GM19351 (cell line): ENCODE data around the gene FPR2.

Experiments used
- ATAC-seq: cut with Tn5 transposase; IDR thresholded peaks from one replicate; pipeline ENCODE4 v1.9.1; 2021; ENCODE audit warnings: mild to moderate bottlenecking, moderate library complexity; ENCODE audit not compliant: unreplicated experiment

FPR2 gene

DNA sequence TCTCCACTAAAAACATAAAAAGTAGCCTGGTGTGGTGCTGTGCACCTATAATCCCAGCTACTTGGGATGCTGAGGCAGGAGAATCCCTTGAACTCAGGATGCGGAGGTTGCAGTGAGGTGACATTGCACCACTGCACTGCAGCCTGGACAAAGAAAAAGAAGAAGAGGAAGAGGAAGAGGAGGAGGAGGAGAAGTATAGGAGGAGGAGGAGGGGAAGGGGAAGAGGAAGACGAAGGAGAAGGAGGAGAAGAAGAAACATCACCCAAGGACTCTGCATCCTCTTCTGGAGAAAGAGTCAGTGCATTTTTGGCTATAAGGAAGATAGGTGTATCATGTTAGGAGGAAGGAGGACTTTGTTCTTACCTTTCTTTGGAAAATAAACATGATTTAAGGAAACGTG, 21.0 kb downstream of the FPR2 start:
- ATAC-seq = no peak

DNA sequence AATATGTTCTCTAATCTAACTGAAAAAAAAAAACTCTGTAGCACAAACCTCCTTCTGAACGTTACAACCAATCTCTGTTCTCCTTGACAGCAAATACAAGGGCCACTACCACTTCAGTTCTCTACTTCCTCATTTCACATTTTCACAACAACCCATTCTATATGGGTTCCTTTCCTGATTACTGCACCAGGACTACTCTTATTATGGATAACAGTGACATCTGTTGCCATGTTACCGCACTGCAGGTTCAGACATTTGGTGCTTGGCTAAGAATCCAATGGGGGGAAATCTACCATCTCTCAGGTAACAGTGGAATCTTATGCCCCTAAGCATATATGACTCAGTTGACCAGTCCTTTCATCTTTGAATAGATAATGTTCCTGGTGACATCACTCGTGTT, 22.4 kb downstream of the FPR2 start:
- ATAC-seq = no peak

DNA sequence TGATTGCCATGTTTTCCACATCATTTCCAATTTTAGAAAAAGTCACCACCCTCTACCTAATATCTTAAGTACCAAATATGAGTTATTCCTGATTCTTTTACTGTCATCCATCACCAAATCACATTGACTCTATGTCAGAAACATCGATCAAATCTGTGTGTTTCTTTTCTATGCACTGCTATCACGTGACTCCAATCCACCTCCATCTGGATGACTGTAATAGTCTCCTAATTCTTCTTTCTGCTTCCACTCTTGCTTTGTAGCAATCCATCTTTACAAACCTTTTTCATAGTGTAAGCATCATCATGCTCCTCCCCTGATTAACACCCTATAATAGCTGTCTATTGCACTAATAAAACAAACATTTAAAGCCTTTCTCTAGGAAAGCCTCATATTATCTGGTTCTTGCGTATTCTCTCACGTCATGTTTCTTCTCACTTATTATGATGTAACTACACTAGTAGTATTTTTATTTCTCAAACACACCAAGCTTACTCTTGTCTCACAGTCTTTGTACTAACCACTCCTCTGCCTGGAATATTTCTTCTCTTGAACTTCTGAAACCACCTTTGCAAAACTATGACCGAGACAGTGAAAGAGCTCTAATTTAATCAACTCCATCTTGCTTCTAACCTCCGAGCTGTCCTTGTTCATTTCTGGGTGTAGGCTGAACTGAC, 23.3 kb downstream of the FPR2 start:
- ATAC-seq = no peak

DNA sequence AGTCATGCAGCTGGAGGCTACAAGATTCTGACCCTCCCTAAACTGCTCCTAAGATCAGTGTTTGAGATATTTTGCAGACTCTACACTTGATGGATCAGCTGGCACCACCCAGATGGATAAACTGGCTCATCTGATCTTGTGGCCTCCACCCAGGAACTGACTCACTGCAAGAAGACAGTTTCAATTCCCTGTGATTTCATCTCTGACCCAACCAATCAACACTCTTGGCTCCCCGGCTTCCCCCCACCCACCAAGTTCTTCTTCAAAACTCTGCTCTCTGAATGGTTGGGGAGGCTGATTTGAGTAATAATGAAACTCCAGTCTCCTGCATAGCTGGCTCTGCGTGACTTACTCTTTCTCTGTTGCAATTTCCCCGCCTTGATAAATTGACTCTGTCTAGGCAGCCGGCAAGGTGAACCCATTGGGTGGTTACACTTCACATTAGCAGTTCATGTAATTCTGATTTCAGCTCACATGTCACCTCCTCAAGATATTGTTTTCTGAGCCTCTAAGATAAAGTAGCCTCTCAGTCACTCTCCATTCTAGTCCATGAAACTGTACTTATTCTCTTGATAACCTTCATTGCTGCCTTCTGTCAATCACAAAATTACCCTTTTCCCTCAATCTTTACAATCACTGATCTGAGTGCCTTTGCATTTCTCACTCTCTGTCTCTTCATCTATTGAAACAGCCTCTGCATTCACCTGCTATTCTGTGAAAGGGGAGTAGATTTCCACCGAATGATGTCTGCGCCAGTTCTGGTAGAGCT, 24.1 kb downstream of the FPR2 start:
- no peak for ATAC-seq

DNA sequence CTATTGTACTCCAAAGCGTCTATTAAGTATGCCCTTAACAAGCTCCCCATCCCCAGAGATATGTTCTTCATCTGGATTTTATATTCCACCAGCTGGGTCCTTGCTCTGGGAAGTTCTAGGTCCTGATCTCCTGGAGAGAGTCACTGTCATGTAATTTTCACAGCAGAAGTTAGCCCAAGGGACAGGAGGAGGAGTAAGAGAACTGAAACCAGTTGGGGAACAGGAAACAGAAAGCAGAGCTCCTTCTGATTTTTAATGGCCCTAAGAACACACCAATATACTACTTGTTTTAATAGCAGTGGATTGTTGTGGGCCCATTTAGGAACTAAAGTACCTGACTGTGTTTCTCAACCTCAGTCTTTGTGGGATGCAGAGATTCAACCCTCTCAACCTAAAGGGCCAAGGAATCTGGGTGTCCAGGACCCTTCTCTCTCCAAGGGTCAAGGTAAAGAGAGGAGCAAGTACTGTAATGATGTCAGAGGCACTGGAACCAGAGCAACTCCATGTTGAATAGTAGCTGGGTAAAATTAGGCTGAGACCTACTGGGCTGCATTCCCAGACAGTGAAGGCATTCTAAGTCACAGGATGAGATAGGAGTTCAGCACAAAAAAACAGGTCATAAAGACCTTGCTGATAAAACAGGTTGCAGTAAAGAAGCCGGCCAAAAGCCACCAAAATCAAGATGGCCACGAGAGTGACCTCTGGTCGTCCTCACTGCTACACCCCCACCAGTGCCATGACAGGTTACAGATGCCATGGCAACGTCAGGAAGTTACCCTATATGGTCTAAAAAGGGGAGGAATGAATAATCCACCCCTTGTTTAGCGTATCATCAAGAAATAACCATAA, 25.9 kb downstream of the FPR2 start:
- no peak for ATAC-seq

- no peak for ATAC-seq
These were observed 27.0 kb downstream of the FPR2 start for GRCh38 chr19:51788029-51788428.

DNA sequence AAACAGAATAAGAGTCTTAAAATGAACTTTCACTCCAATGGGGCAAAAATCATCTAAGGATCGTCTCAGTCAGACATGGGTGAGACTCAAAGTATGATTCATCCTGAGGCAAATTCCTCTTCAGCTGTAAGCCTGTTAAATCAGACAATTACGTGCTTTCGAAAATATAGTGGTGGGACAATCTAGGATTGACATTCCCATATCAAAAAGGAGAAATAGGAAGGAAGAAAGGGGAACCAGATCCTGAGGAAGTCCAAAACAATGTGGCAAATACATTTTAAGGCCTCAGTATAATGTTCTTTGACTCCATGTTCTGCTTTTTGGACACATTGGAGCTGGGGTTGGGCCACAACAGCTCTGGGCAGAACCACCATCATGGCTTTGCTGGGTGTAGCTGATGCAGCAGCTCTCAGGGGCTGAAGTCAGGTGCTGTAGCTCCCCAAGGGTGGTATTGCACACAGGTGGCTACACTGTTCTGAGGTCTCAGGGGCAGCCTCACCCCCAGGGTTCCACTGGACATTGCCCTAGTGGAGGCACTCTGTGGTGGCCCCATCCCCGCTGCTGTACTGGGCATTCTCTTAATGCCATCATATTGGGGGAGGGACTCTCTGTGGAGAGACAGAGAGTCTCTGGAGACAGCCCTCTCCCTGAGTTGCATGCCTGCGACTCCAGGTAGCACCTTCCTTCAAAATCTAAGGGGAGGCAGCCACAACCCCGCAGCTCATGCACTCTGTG, 28.2 kb downstream of the FPR2 start:
- no peak for ATAC-seq

- ATAC-seq = no peak
These were observed 32.0 kb downstream of the FPR2 start for GRCh38 chr19:51792932-51793331.

DNA sequence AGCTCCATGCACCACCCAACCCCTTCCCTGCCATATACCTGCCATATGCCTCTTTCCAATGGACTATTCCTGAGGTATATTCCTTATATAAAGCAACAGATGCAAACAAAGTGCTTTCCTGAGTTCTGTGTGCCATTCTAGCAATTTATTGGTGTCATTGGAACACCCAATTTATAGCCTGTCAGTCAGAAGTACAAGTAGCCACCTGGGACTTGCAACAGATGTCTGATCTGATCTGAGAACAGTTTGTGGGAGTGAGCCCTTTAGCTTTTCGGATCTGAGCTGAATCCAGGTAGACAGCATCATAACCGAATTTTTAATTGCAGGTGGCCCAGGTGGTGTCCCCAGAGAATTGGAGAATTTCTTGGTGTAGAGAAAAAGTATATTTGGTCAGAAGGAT, 33.0 kb downstream of the FPR2 start:
- no peak for ATAC-seq

- no peak for ATAC-seq
These were observed 34.0 kb downstream of the FPR2 start, which contains the start of gene FPR3 for GRCh38 chr19:51794885-51795490. Gene FPR3, plus strand, starts transcription at chr19:51795157. Its CDS starts 28,592 bp downstream, at chr19:51823749.

DNA sequence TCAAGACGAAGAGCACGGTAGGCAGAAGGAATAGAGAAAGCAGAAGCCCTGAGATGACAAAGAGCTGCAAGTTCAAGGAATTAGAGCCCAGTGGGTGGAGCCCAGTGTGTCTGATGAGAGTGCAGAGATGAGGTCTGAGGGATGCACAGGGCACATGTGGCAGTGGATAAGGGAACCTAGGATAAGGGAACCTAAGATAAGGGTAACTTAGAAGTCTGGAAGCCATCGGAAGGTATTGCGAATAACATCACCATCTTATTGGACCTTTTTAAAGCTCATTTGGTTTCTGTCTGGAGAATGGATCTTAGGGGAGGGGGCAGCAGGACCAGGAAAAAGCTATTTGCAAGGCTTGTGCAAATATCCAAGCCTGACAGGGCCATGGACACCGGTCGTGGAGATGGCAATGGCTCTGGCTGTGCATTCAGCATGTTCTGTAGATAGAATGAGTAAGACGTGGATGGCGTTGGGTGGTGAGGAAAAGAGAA, 35.3 kb downstream of the FPR2 start:
- no peak for ATAC-seq

DNA sequence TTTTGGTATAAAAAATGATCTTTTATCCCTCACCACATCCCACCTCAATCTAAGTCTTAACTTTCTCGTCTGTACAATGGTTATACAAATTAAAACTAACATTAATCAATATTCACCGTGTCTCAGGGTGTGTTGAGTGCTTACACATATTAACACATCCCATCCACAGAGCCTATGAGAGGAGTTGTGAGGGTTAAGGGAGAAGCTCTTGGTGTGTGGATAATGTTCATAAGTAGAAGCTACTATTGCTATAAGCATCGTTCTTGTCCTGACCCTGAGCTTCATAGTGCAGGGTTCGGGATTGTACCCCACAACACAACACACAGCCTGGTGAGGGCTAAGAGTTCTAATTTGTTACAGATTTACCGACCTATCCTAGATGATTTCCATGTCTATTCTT, 36.5 kb downstream of the FPR2 start:
- no peak for ATAC-seq

GRCh38 chr19:51798062-51798461, 37.1 kb downstream of the FPR2 start:
- no peak for ATAC-seq

DNA sequence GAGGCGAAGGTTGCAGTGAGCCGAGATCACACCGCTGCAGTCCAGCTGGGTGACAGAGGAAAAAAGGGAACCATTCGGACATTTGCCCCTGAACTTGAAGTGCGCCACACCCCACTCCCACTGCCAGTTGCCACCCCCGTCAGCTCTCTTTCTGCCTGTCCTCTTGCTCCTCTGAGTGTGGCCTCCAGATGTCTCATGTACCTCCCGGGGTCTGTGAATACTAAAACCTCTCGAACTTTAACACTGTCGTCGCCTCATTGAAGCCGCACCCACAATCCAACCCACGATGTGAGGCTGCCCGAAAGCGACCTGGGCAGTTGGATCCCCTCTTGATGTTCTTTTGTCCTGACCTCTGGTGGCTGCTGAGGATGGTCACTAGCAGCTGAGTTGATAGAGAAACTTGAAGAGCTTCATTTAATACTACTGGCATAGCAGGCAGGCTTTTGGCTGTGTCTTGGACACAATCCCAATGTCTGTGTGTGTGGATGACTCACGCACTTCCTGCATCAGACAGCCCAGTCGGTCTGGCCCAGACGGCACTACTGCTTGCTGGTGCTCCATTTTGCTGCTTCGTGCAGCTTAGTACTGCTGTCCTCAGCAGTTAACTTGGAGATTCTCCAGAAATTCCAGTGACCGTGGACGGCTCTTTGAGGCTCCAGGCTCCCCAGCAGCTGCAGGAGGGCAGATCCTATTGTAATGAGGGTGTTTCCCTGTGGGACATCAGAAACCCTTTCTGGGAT, 38.2 kb downstream of the FPR2 start:
- no peak for ATAC-seq

- no peak for ATAC-seq
These were observed 38.9 kb downstream of the FPR2 start for GRCh38 chr19:51799774-51800472.

GRCh38 chr19:51800473-51801244, 39.7 kb downstream of the FPR2 start:
- ATAC-seq = no peak

DNA sequence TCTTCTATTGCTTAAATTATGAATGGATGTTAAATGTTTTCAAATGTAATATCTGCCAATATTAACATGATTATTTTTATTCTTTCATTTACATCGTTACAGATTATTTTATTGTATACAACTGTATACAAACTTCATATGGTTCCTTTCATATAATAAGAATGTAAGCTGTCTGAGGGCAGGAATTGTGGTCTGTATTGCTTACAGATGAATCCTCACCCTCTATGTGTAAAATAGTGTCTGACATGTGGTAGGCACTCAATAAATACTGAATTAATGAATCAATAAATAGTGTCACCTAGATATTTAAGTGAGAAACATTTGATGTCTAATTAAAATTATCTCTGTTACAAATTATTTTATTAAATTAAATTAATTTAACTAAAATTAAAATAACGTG, 41.8 kb downstream of the FPR2 start:
- no peak for ATAC-seq

- ATAC-seq = no peak
These were observed 42.5 kb downstream of the FPR2 start for GRCh38 chr19:51803519-51803918.
